Stomach (tissue), 4 donors: Measurements from ENCODE around the gene DZIP3.

Experiments
- EP300 ChIP-seq: sonication (generic); formaldehyde crosslinking; IDR thresholded peaks from one replicate; pipeline ENCODE4 v1.6.1; 2017; ENCODE audit warnings: antibody characterized with exemption
- POLR2A ChIP-seq, 4 donors: fragments of 450-650 bp; IDR thresholded peaks; one replicate each; pipeline ENCODE4 v1.6.1; 2016; ENCODE audit warnings: antibody characterized with exemption in 4 of 4, control low read depth in 2 of 4, mild to moderate bottlenecking in 1 of 4, moderate library complexity in 1 of 4
- TF ChIP-seq, protein P1 (sequence below), 7 experiments: fragments of 450-650 bp in 4 of 7; fragments of 200-600 bp in 3 of 7; sonication (generic) in 3 of 7; IDR thresholded peaks; one replicate each; pipeline ENCODE4 v1.5.1; 2016 to 2019; ENCODE audit warnings: antibody characterized with exemption in 7 of 7, control low read depth in 2 of 7, mild to moderate bottlenecking in 1 of 7

GRCh38 chr3:108661699-108662098 is 72.2 kb downstream of the DZIP3 start:
- TF ChIP-seq POLR2A (IDR thresholded peaks at IDR 0.05): no peak
- TF ChIP-seq EP300: no peak
- TF ChIP-seq, protein P1, sequence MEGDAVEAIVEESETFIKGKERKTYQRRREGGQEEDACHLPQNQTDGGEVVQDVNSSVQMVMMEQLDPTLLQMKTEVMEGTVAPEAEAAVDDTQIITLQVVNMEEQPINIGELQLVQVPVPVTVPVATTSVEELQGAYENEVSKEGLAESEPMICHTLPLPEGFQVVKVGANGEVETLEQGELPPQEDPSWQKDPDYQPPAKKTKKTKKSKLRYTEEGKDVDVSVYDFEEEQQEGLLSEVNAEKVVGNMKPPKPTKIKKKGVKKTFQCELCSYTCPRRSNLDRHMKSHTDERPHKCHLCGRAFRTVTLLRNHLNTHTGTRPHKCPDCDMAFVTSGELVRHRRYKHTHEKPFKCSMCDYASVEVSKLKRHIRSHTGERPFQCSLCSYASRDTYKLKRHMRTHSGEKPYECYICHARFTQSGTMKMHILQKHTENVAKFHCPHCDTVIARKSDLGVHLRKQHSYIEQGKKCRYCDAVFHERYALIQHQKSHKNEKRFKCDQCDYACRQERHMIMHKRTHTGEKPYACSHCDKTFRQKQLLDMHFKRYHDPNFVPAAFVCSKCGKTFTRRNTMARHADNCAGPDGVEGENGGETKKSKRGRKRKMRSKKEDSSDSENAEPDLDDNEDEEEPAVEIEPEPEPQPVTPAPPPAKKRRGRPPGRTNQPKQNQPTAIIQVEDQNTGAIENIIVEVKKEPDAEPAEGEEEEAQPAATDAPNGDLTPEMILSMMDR (IDR thresholded peaks at IDR 0.05): no peak
